K562 (cell line): ENCODE measurements around the gene CEMP1. TPM values are rescaled to one million over a fixed set of nuclear protein-coding genes. Genes with fewer than 3 reads are reported as not detected.
A peak's percentile ranks its signal among the peaks of the same experiment; 100 is the strongest.

Experiments used
- CHD2 ChIP-seq: IDR thresholded peaks from 2 replicates; pipeline ENCODE4 v1.6.1; 2011; ENCODE audit warnings: low read depth, low read length
- DACH1 ChIP-seq: fragments of 450-650 bp; IDR thresholded peaks from 2 replicates; pipeline ENCODE4 v1.6.1; 2018; ENCODE audit not compliant: partially characterized antibody
- FIP1L1 ChIP-seq: fragments of 200-400 bp; formaldehyde crosslinking; IDR thresholded peaks from 2 replicates; pipeline ENCODE4 v1.6.1; 2018; ENCODE audit warnings: mild to moderate bottlenecking, low read depth, low read length; ENCODE audit not compliant: poor library complexity, severe bottlenecking
- FOSL1 ChIP-seq: fragments of 200-800 bp; sonication (Bioruptor generic); conservative IDR thresholded peaks from 2 replicates; pipeline ENCODE4 v1.6.1; 2016; ENCODE audit warnings: missing genetic modification characterization, missing compliant biosample characterization
- GABPB1 ChIP-seq: sonication (generic); formaldehyde crosslinking; IDR thresholded peaks from 2 replicates; pipeline ENCODE4 v1.8.0; 2022; ENCODE audit warnings: mild to moderate bottlenecking, missing genetic modification reagents
- L3MBTL2 ChIP-seq: fragments of 450-650 bp; IDR thresholded peaks from 2 replicates; pipeline ENCODE4 v1.6.1; 2016; ENCODE audit warnings: mild to moderate bottlenecking, moderate library complexity
- NKRF ChIP-seq: fragments of 450-650 bp; IDR thresholded peaks from 2 replicates; pipeline ENCODE4 v1.6.1; 2016; ENCODE audit warnings: borderline replicate concordance
- RBM22 ChIP-seq: fragments of 200-400 bp; formaldehyde crosslinking; IDR thresholded peaks from 2 replicates; pipeline ENCODE4 v1.6.1; 2018; ENCODE audit warnings: low read length, low read depth; ENCODE audit not compliant: poor library complexity, severe bottlenecking
- RERE ChIP-seq: sonication (generic); formaldehyde crosslinking; IDR thresholded peaks from 2 replicates; pipeline ENCODE4 v1.8.0; 2023; ENCODE audit warnings: missing genetic modification reagents, mild to moderate bottlenecking, borderline replicate concordance
- SAFB ChIP-seq: fragments of 200-400 bp; formaldehyde crosslinking; IDR thresholded peaks from 2 replicates; pipeline ENCODE4 v1.6.1; 2017; ENCODE audit warnings: low read depth, low read length, borderline replicate concordance
- SAP30 ChIP-seq: fragments of 200-600 bp; sonication (generic); IDR thresholded peaks from 2 replicates; pipeline ENCODE4 v1.6.1; 2012; ENCODE audit warnings: borderline replicate concordance, low read depth, mild to moderate bottlenecking, moderate library complexity, low read length, control low read depth, inconsistent platforms; ENCODE audit not compliant: insufficient read depth, poor library complexity, severe bottlenecking
- TFE3 ChIP-seq: fragments of 450-650 bp; formaldehyde crosslinking; IDR thresholded peaks from 2 replicates; pipeline ENCODE4 v1.4.0; 2020; ENCODE audit warnings: mild to moderate bottlenecking, mixed read lengths
- ZBTB12 ChIP-seq: fragments of 250-450 bp; sonication (Bioruptor Pico); IDR thresholded peaks from 2 replicates; pipeline ENCODE4 v1.4.0; 2020
- ZFP36 ChIP-seq: fragments of 150-350 bp; IDR thresholded peaks from 2 replicates; pipeline ENCODE4 v1.6.1; 2018; ENCODE audit warnings: low read length, low read depth; ENCODE audit not compliant: partially characterized antibody
- ZFX ChIP-seq: sonication (generic); formaldehyde crosslinking; IDR thresholded peaks from 2 replicates; pipeline ENCODE4 v1.8.0; 2022; ENCODE audit warnings: mild to moderate bottlenecking, missing genetic modification reagents, moderate library complexity
- ZNF174 ChIP-seq: fragments of 250-450 bp; sonication (Bioruptor Pico); IDR thresholded peaks from 2 replicates; pipeline ENCODE4 v1.4.0; 2020; ENCODE audit warnings: mild to moderate bottlenecking
- polyA plus RNA-seq, 8 experiments: library from polyadenylated mRNA; depleted of rRNA in 4 of 8; stranded (reverse) in 5 of 8; unstranded in 3 of 8; fragments of >200 nt; fragmentation: Nextera tagmentation in 2 of 8; fragmentation: Illumina TruSeq in 1 of 8; extraction: Ambion mirVana in 2 of 8; extraction: Trizol in 1 of 8; gene quantifications; 2 replicates each; pipeline versions ENCODE4 v1.2.1 to v1.2.3, GENCODE V29; 2011 to 2014; ENCODE audit warnings: inconsistent platforms in 1 of 8, missing spikeins in 1 of 8
- total RNA-seq, 7 experiments: library from RNA; depleted of rRNA in 6 of 7; stranded (reverse); fragments of >200 nt in 6 of 7; fragmentation: Illumina TruSeq in 2 of 7; extraction: Trizol in 2 of 7; gene quantifications; 2 replicates each; pipeline versions ENCODE4 v1.2.1 to v1.2.3, GENCODE V29; 2011 to 2021; ENCODE audit warnings: low replicate concordance in 1 of 7

Gene CEMP1
- total and polyA plus RNA-seq, 9 of the 15 experiments (the other 6 are each of a cell fraction or from before 2014, with no cell fraction given) = 0.05 to 0.45 TPM; not detected in 7

GRCh38 chr16:2520784-2521531 is 10.2 kb downstream of the CEMP1 start (continued):
- TF ChIP-seq RERE (0 out of 2 replicates have a peak, but pooled peaks have one; percentile 29), CHD2 (0 out of 2 replicates have a peak, but pooled peaks have one; percentile 7), NKRF (peak; percentile 54; the same call in 1 of the 2 replicates), TFE3 (CRISPR knock-in tag) (no peak), ZNF174 (no peak), DACH1 (no peak), L3MBTL2 (peak; percentile 39; the same call in 1 of the 2 replicates), SAP30 (peak; percentile 58), GABPB1 (peak; percentile 21; the same call in 1 of the 2 replicates), FOSL1 (no peak), FIP1L1 (peak; percentile 62), ZFP36 (no peak), RBM22 (peak; percentile 88), ZFX (CRISPR knock-in tag) (peak; percentile 52), ZBTB12 (CRISPR knock-in tag) (no peak), SAFB (peak; percentile 55; the same call in 1 of the 2 replicates)
